VCaP (cell line): ENCODE results near the gene PMEL.

Source experiments
- H3K27ac ChIP-seq: fragments of 450-650 bp; 2 replicates; pipeline ENCODE4 v1.5.1; 2017
- TF ChIP-seq, protein P1 (sequence below): fragments of 450-650 bp; conservative IDR thresholded peaks from 2 replicates; pipeline ENCODE4 v1.5.1; 2017; ENCODE audit warnings: mild to moderate bottlenecking, moderate library complexity

The PMEL gene

DNA sequence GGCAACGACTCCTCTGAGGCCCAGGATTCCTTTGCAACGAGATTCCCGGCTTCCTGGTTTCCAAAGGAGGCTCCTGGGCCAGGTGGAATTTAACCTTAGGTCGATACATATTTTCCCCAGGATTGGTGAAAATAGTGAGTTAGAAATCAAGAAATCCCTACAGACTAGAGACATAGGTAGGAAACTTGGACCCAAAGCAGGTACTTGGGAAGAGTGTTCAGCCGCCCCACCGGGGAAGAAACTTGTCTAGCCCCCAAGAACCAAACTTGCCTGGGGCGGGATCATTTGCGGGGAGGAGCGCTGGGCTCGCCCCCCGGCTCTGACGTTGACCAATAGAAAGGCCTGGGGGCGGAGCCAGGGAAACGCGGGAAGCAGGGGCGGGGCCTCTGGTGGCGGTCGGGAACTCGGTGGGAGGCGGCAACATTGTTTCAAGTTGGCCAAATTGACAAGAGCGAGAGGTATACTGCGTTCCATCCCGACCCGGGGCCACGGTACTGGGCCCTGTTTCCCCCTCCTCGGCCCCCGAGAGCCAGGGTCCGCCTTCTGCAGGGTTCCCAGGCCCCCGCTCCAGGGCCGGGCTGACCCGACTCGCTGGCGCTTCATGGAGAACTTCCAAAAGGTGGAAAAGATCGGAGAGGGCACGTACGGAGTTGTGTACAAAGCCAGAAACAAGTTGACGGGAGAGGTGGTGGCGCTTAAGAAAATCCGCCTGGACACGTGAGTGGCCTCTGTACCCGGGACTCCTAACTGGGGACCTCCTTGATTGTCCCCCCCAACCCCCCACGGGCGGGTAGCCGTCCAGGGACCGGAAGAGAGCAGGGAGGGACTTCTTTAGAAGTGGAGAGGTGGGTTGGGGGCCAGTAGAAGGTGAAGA, 803 bp upstream of the PMEL start, which contains the start of gene CDK2:
TSS of gene CDK2 (plus strand) at position 423 of the 874 bp plus-strand sequence. CDS start at position 602, 179 bp downstream.
- H3K27ac ChIP-seq, result peak within 1 kb of the TSS; percentile 82
- TF ChIP-seq, protein P1, sequence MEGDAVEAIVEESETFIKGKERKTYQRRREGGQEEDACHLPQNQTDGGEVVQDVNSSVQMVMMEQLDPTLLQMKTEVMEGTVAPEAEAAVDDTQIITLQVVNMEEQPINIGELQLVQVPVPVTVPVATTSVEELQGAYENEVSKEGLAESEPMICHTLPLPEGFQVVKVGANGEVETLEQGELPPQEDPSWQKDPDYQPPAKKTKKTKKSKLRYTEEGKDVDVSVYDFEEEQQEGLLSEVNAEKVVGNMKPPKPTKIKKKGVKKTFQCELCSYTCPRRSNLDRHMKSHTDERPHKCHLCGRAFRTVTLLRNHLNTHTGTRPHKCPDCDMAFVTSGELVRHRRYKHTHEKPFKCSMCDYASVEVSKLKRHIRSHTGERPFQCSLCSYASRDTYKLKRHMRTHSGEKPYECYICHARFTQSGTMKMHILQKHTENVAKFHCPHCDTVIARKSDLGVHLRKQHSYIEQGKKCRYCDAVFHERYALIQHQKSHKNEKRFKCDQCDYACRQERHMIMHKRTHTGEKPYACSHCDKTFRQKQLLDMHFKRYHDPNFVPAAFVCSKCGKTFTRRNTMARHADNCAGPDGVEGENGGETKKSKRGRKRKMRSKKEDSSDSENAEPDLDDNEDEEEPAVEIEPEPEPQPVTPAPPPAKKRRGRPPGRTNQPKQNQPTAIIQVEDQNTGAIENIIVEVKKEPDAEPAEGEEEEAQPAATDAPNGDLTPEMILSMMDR, result no peak

DNA sequence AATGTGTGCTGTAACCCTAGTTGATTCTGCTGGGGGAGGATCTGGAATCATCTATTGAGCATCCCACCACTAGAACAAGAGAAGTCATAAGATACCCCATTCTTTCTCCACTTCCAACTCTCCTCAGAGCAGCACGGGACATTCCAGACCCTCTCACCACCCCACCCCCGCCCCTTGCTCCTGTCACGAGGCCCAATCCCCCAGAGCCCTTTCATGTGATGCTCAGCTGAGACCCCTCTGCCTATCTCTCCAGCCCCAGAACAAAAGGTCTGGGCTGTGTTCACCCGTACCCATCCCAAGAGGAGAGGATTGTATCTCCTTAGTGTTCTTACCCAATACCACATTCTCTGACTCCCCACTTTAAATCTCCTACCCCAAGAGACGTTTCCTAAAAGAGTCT, 602 bp downstream of the PMEL start:
- H3K27ac ChIP-seq, result no peak overlapping the region
- TF ChIP-seq, protein P1, result no peak

DNA sequence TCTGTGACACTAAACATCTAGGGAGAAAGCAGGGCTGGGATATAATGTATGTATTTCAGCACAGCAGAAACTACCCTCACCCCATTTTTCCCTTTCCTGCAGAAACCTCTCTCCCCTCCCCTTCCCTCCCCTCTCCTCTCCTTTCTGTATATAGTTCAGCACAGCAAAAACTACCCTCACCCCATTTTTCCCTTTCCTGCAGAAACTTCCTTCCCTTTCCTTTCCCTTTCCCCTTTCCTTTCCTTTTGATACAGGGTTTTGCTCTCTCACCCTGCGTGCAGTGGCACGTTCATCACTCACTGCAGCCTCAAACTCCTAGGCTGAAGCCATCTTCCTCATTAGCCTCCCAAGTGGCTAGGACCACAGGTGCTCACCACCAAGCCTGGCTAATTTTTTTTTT, 2.1 kb downstream of the PMEL start:
- TF ChIP-seq, protein P1, result no peak
- H3K27ac ChIP-seq, result no peak overlapping the region

DNA sequence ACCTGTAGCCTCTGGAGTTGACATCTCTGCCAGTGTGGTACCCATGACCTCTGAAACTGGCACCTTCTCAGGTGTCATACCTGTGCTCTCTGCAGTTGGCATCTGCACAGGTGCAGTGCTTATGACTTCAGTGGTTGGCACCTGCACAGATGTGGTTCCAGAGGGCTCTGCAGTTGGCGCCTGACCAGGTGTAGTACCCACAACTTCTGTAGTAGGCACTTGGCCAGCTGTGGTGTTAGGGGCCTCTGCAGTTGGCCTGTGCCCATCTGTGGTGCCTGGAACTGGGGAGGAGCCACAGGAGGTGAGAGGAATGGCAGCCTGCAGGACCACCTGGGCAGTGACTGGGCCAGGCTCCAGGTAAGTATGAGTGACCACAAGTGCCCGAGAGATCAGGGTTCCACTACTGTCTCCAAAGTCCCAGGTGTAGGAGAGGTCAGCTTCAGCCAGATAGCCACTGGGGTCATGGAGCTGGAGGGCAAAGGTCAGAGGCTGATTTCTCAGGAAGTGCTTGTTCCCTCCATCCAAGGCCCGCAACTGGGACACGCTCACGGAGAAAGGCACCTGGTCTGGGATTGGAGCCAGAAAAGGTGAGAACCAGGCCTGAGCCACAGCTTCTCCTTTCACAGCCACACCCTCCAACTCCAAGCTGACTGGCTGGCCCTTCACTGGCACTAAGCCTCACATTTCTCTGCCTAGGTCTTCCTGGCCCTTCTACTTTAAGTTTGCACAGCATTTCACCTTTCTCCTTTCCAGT, 8.6 kb downstream of the PMEL start:
- TF ChIP-seq, protein P1, result no peak
- H3K27ac ChIP-seq, result no peak overlapping the region

DNA sequence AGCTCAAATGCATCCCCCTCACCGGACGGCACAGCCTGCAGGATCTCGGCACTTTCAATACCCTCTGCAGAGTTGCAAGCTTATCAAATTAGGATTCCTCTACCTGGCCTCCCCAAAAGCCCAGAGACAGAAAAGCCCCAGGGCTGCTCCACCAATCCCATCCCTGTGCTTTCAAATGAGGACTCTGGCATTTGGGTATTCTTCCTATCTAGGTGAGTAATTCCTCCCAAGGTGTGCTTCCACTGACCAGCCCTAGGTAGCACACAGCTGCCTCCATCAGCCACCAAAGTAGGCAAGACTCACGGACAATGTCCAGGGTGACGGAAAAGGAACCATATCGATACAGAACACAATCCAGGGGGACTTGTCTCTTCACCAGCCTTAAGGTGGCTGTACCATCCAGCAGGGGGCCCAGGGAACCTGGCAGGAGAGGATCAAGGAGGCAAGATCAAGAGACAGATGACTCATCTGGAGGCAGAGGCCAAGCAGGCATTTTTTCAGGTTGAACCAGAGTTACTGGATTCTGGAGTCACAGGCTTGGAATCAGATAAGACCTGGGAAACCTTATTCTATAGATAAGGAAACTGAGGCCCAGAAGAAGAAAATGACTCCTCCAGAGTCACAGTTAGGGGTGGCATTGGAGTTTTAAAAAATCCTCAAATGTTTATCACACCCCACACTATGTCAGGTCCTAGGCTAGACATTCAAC, 9.9 kb downstream of the PMEL start:
- no peak overlapping the region for H3K27ac ChIP-seq
- TF ChIP-seq, protein P1, result peak; percentile 29; the same call in 1 of the 2 replicates

DNA sequence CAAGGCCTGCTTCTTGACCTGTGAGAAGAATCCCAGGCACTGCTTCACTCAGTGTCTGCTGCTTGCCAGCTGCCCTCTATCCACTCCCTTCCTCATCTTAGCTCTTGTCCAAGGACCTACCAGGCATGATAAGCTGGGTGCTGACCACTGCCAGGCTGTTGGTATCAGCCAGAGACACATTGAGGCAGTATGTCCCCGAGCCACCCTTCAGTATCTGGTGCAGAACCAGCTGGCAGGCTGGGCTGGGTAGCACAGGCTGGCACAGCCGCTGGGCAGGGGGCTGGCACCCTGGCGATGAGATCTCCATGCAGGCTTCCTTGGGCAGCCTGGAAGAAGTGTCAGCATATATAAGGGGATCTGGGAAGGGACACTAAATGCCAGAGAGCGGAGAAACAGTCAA, 10.5 kb downstream of the PMEL start:
- TF ChIP-seq, protein P1, result no peak

DNA sequence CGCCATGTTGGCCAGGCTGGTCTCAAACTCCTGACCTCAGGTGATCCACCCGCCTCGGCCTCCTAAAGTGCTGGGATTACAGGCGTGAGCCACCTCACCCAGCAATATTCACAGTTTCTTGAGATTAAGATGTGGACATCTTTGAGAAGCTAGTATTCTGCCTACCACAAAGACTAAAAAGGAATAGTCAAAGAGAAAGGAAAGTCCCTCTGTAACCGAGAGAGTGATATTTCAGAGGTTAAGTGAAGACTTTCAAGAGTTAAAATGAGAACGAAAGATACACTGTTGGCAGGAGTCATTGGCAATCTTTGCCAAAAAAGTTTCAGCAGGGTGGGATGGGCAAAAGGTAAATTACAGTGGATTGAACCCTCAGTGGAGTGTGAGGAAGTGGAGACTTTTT, 19.3 kb downstream of the PMEL start:
- no peak overlapping the region for H3K27ac ChIP-seq
- TF ChIP-seq, protein P1, result no peak

More for the DNA sequence above, 10.5 kb downstream of the PMEL start:
- H3K27ac ChIP-seq, result no peak overlapping the region
